IMR-90 (cell line): ENCODE measurements around the gene ARHGAP24.

Experiments
- CEBPB ChIP-seq: IDR thresholded peaks from 2 replicates; pipeline ENCODE4 v1.6.1; 2012; ENCODE audit warnings: low read depth, low read length, improper control_type of control experiment
- CHD1 ChIP-seq: IDR thresholded peaks from 2 replicates; pipeline ENCODE4 v1.6.1; 2012; ENCODE audit warnings: low read depth, low read length, improper control_type of control experiment
- CTCF ChIP-seq: conservative IDR thresholded peaks from 2 replicates; pipeline ENCODE4 v1.5.1; 2012; ENCODE audit warnings: mild to moderate bottlenecking, low read depth, low read length, improper control_type of control experiment
- ELK1 ChIP-seq: fragments of 150-350 bp; IDR thresholded peaks from 2 replicates; pipeline ENCODE4 v1.6.1; 2016; ENCODE audit warnings: low read depth, mild to moderate bottlenecking, low read length, moderate library complexity, borderline replicate concordance
- FOS ChIP-seq: fragments of 150-350 bp; IDR thresholded peaks from 2 replicates; pipeline ENCODE4 v1.6.1; 2016; ENCODE audit warnings: low read depth, low read length
- MAFK ChIP-seq: IDR thresholded peaks from 2 replicates; pipeline ENCODE4 v1.6.1; 2012; ENCODE audit warnings: low read depth, low read length, improper control_type of control experiment
- MXI1 ChIP-seq: IDR thresholded peaks from 2 replicates; pipeline ENCODE4 v1.6.1; 2012; ENCODE audit warnings: low read depth, mild to moderate bottlenecking, low read length, moderate library complexity, borderline replicate concordance
- NFE2L2 ChIP-seq: fragments of 150-350 bp; IDR thresholded peaks from 2 replicates; pipeline ENCODE4 v1.6.1; 2016; ENCODE audit warnings: low read depth, mild to moderate bottlenecking, low read length
- POLR2A ChIP-seq: IDR thresholded peaks from 2 replicates; pipeline ENCODE4 v1.6.1; 2012; ENCODE audit warnings: mild to moderate bottlenecking, low read depth, low read length
- RAD21 ChIP-seq: IDR thresholded peaks from 2 replicates; pipeline ENCODE4 v1.6.1; 2012; ENCODE audit warnings: low read length, improper control_type of control experiment
- RFX5 ChIP-seq: IDR thresholded peaks from 2 replicates; pipeline ENCODE4 v1.8.0; 2012; ENCODE audit warnings: low read depth, mild to moderate bottlenecking, low read length, moderate library complexity
- SMC3 ChIP-seq: fragments of 150-350 bp; IDR thresholded peaks from 2 replicates; pipeline ENCODE4 v1.6.1; 2016; ENCODE audit warnings: low read depth, mild to moderate bottlenecking, antibody characterized with exemption, low read length, moderate library complexity
- USF2 ChIP-seq: fragments of 150-350 bp; IDR thresholded peaks from 2 replicates; pipeline ENCODE4 v1.6.1; 2017; ENCODE audit warnings: mild to moderate bottlenecking, antibody characterized with exemption, low read length, low read depth

GRCh38 chr4:85611661-85612060 is 136.7 kb downstream of the ARHGAP24 start:
- TF ChIP-seq CTCF = no peak
- TF ChIP-seq NFE2L2 = no peak
- no peak for TF ChIP-seq POLR2A
- no peak for TF ChIP-seq MXI1
- TF ChIP-seq MAFK = no peak
- no peak for TF ChIP-seq ELK1
- TF ChIP-seq USF2 = no peak
- no peak for TF ChIP-seq CHD1
- no peak for TF ChIP-seq RAD21
- no peak for TF ChIP-seq RFX5
- no peak for TF ChIP-seq FOS
- TF ChIP-seq SMC3 = no peak
- no peak for TF ChIP-seq CEBPB
